Measurements from ENCODE around the gene HOXC13.

HOXC13 gene

GRCh38 chr12:53955036-53955775 lies 16.6 kb downstream of the HOXC13 start:
- DNase-seq: no peak

GRCh38 chr12:53955776-53956250 lies 17.2 kb downstream of the HOXC13 start:
- DNase-seq: no peak

- no peak for DNase-seq
Measured at GRCh38 chr12:53956251-53956887, 17.7 kb downstream of the HOXC13 start.

GRCh38 chr12:53956914-53957536 lies 18.4 kb downstream of the HOXC13 start:
- DNase-seq: no peak

- DNase-seq: no peak
Measured at GRCh38 chr12:53958128-53958527, 19.5 kb downstream of the HOXC13 start.

GRCh38 chr12:53959314-53959713 lies 20.7 kb downstream of the HOXC13 start:
- DNase-seq: no peak

GRCh38 chr12:53960187-53961024 lies 21.8 kb downstream of the HOXC13 start:
- no peak for DNase-seq

- DNase-seq: no peak
Measured at GRCh38 chr12:53961025-53961761, 22.6 kb downstream of the HOXC13 start.

GRCh38 chr12:53963005-53963404 lies 24.4 kb downstream of the HOXC13 start:
- no peak for DNase-seq

- no peak for DNase-seq
Measured at GRCh38 chr12:53963434-53964314, 25.0 kb downstream of the HOXC13 start.

GRCh38 chr12:53964315-53964713 lies 25.7 kb downstream of the HOXC13 start:
- no peak for DNase-seq

GRCh38 chr12:53965281-53966084 lies 26.9 kb downstream of the HOXC13 start:
- DNase-seq: no peak

GRCh38 chr12:53966085-53966384 lies 27.4 kb downstream of the HOXC13 start:
- DNase-seq: no peak

- DNase-seq: no peak
Measured at GRCh38 chr12:53966385-53967133, 27.9 kb downstream of the HOXC13 start.

GRCh38 chr12:53967421-53967925 lies 28.8 kb downstream of the HOXC13 start:
- no peak for DNase-seq

GRCh38 chr12:53968214-53969127 lies 29.8 kb downstream of the HOXC13 start:
- DNase-seq: no peak

- no peak for DNase-seq
Measured at GRCh38 chr12:53969588-53970259, 31.1 kb downstream of the HOXC13 start.

- DNase-seq: no peak
Measured at GRCh38 chr12:53970451-53970850, 31.8 kb downstream of the HOXC13 start.
